ENCODE results near the gene SLC35F1.

DNA sequence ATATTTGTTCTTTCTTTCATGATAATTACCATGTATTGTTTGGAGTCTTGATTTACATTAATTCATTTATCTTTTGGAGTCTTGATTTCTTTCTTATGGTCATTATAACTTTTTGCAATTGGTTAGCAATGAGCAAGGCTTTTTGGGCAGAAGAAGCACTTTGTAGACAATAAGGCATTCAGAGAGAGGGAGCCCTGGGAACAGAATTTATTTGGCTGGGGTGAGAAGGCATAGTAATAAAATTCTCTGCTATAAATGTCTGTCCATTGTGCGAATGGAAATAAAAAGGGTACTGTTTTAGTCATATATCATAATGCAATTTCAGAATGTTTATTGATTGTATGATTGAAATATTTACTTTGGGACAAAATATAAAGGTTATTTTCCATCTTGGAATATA lies 147.0 kb downstream of the SLC35F1 start:
- TF ChIP-seq TCF4 (CRISPR knock-in tag; IDR thresholded peaks at IDR 0.05; ENCODE audit: borderline replicate concordance) (no peak), ARNTL (CRISPR knock-in tag; IDR thresholded peaks at IDR 0.05; ENCODE audit: borderline replicate concordance, low read depth) (no peak), ISL1 (CRISPR knock-in tag; IDR thresholded peaks at IDR 0.05) (no peak), ZFP30 (CRISPR knock-in tag; IDR thresholded peaks at IDR 0.05) (no peak), ZFP3 (CRISPR knock-in tag; IDR thresholded peaks at IDR 0.05) (no peak), CREB5 (CRISPR knock-in tag; IDR thresholded peaks at IDR 0.05; ENCODE audit: low read depth) (no peak), PATZ1 (CRISPR knock-in tag; IDR thresholded peaks at IDR 0.05; ENCODE audit: borderline replicate concordance) (no peak), RARB (CRISPR knock-in tag; IDR thresholded peaks at IDR 0.05) (no peak)
- TF ChIP-seq, protein P1, sequence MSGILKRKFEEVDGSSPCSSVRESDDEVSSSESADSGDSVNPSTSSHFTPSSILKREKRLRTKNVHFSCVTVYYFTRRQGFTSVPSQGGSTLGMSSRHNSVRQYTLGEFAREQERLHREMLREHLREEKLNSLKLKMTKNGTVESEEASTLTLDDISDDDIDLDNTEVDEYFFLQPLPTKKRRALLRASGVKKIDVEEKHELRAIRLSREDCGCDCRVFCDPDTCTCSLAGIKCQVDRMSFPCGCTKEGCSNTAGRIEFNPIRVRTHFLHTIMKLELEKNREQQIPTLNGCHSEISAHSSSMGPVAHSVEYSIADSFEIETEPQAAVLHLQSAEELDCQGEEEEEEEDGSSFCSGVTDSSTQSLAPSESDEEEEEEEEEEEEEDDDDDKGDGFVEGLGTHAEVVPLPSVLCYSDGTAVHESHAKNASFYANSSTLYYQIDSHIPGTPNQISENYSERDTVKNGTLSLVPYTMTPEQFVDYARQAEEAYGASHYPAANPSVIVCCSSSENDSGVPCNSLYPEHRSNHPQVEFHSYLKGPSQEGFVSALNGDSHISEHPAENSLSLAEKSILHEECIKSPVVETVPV (CRISPR knock-in tag; IDR thresholded peaks at IDR 0.05) = no peak
